BE2C (cell line): ENCODE data around the gene SSTR1.

Experiments used
- DNase-seq: peaks from one replicate; pipeline ENCODE4 v3.0.0-alpha.2; 2020
- H3K27me3 ChIP-seq: fragments of 250-450 bp; sonication (Bioruptor Pico); 2 replicates; pipeline ENCODE4 v1.5.1; 2020; ENCODE audit warnings: mild to moderate bottlenecking
- H3K36me3 ChIP-seq: fragments of 250-450 bp; sonication (Bioruptor Pico); 2 replicates; pipeline ENCODE4 v1.5.1; 2020; ENCODE audit warnings: mild to moderate bottlenecking
- H3K4me1 ChIP-seq: fragments of 250-450 bp; sonication (Bioruptor Pico); 2 replicates; pipeline ENCODE4 v1.5.1; 2020
- H3K4me3 ChIP-seq: 2 replicates; pipeline ENCODE4 v1.5.1; 2011; ENCODE audit warnings: low read depth, low read length
- H3K9me3 ChIP-seq: fragments of 250-450 bp; sonication (Bioruptor Pico); 2 replicates; pipeline ENCODE4 v1.5.1; 2020
- CTCF ChIP-seq: IDR thresholded peaks from 2 replicates; pipeline ENCODE4 v1.5.1; 2012; ENCODE audit warnings: mild to moderate bottlenecking, low read depth, low read length

Gene SSTR1

GRCh38 chr14:38197001-38197783 lies 10.5 kb upstream of the SSTR1 start:
- H3K27me3 ChIP-seq, result no peaks in the 10 kb centered on the region
- H3K4me3 ChIP-seq, result no peak overlapping the region
- no peaks in the 10 kb centered on the region for H3K36me3 ChIP-seq
- H3K9me3 ChIP-seq, result no peaks in the 10 kb centered on the region
- H3K4me1 ChIP-seq, result peaks cover 15% of the 10 kb centered on the region
- no peak for DNase-seq
- TF ChIP-seq CTCF, result peak; percentile 53

- TF ChIP-seq CTCF, result no peak
- Histone ChIP-seq H3K9me3 (no peaks in the 10 kb centered on the region), H3K4me1 (peaks cover 15% of the 10 kb centered on the region), H3K4me3 (no peak overlapping the region), H3K36me3 (no peaks in the 10 kb centered on the region), H3K27me3 (no peaks in the 10 kb centered on the region)
- no peak for DNase-seq
Observed at GRCh38 chr14:38197784-38198335, 9.8 kb upstream of the SSTR1 start.

- H3K36me3 ChIP-seq, result no peaks in the 10 kb centered on the region
- peaks cover 15% of the 10 kb centered on the region for H3K4me1 ChIP-seq
Observed at GRCh38 chr14:38198425-38198824, 9.3 kb upstream of the SSTR1 start.

GRCh38 chr14:38199076-38199475 lies 8.6 kb upstream of the SSTR1 start:
- TF ChIP-seq CTCF, result no peak
- Histone ChIP-seq H3K27me3 (no peaks in the 10 kb centered on the region), H3K4me1 (peaks cover 18% of the 10 kb centered on the region), H3K36me3 (no peaks in the 10 kb centered on the region), H3K9me3 (no peaks in the 10 kb centered on the region), H3K4me3 (no peak overlapping the region)
- no peak for DNase-seq

More at GRCh38 chr14:38198425-38198824, 9.3 kb upstream of the SSTR1 start:
- H3K9me3 ChIP-seq, result no peaks in the 10 kb centered on the region
- no peak for DNase-seq
- TF ChIP-seq CTCF, result no peak
- H3K4me3 ChIP-seq, result no peak overlapping the region
- H3K27me3 ChIP-seq, result no peaks in the 10 kb centered on the region

GRCh38 chr14:38199739-38200138 lies 8.0 kb upstream of the SSTR1 start:
- no peak overlapping the region for H3K4me3 ChIP-seq
- H3K27me3 ChIP-seq, result no peaks in the 10 kb centered on the region
- no peak for DNase-seq
- H3K36me3 ChIP-seq, result no peaks in the 10 kb centered on the region
- H3K4me1 ChIP-seq, result peaks cover 18% of the 10 kb centered on the region
- no peaks in the 10 kb centered on the region for H3K9me3 ChIP-seq
- TF ChIP-seq CTCF, result no peak

GRCh38 chr14:38201137-38201828 lies 6.4 kb upstream of the SSTR1 start:
- Histone ChIP-seq H3K4me1 (peaks cover 18% of the 10 kb centered on the region), H3K4me3 (no peak overlapping the region), H3K36me3 (no peaks in the 10 kb centered on the region), H3K9me3 (no peaks in the 10 kb centered on the region), H3K27me3 (no peaks in the 10 kb centered on the region)
- DNase-seq, result no peak
- no peak for TF ChIP-seq CTCF
